ENCODE results near the gene CSNK1G1. TPM values are rescaled to one million over a fixed set of nuclear protein-coding genes. Genes with fewer than 3 reads are reported as not detected.
"Not testable (repeated sequence)": the region's sequence is repeated elsewhere in the genome, so short reads cannot be mapped to it uniquely, and the experiment has no call there.

The CSNK1G1 gene
- polyA plus RNA-seq, 2 of the 4 experiments (the other 2 are of a cell fraction): 11.0 to 36.3 TPM

DNA sequence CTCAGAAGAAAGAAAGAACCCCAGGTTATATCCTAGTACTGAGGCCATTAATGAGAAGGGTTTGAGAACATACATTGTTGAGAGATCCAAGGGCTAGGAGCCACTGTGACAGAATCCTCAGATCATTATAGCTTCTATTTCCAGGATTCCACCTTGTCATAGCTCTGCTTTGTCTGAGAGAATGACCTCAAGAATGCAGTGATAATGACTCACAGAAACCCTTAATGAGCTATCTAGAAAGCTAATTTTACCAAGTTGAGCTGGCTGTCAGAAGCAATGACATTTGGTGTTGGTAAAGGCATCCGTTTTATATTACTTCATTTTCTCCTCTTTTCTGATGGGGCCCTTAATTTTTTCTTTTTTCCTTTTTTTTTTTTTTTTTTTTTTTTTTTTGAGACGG, 42.6 kb upstream of the CSNK1G1 start (continued):
- no peak for TF ChIP-seq E2F6 (IDR thresholded peaks at IDR 0.05; ENCODE audit: borderline replicate concordance, low read depth)
- no peak for TF ChIP-seq TFCP2L1 (CRISPR knock-in tag; IDR thresholded peaks at IDR 0.05)

DNA sequence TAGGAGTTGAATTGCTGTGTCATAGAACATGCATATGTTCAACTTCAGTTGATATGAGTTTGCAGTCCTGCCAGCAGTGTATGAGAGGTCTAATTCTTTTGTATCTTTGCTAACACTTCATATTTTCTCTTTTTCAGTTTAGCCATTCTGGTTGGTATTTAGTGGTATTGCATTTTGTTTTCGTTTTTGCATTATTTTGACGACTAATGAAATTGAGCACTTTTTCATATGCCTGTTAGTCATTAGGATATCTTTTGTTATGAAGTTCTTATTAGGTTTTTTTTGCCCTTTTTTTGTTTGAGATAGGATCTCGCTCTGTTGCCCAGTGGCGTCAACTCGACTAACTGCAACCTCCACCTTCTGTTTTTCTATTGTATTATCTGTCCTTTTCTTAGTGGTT, 40.8 kb upstream of the CSNK1G1 start:
- no peak for FAIRE-seq
- H3K27ac ChIP-seq: no peak overlapping the region
- TF ChIP-seq POLR2AphosphoS2 (conservative IDR thresholded peaks at IDR 0.05; ENCODE audit: low read length) (no peak), MAFK (IDR thresholded peaks at IDR 0.05; ENCODE audit: partially characterized antibody) (peak; percentile 60)
- WGBS (ENCODE audit: missing lambda C conversion rate): 78% methylated on average over 5 of the region's 5 CpGs
- no peaks in the 10 kb centered on the region for H3K4me1 ChIP-seq
- DNase-seq (ENCODE audit: low read depth in 1 of 2, low spot score in 1 of 2): no peak
- CTCF ChIA-PET: interaction anchor here (0.9 kb wide), 1 partner anchor 29 kb away, joined by 3 read pairs; no protein-coding TSS in a partner anchor
- no peak overlapping the region for H3K4me2 ChIP-seq
- POLR2A ChIA-PET: no interaction called here
- H3K9me3 ChIP-seq: no peaks in the 10 kb centered on the region
- no peak overlapping the region for H3K4me3 ChIP-seq
- ATAC-seq: no peak

DNA sequence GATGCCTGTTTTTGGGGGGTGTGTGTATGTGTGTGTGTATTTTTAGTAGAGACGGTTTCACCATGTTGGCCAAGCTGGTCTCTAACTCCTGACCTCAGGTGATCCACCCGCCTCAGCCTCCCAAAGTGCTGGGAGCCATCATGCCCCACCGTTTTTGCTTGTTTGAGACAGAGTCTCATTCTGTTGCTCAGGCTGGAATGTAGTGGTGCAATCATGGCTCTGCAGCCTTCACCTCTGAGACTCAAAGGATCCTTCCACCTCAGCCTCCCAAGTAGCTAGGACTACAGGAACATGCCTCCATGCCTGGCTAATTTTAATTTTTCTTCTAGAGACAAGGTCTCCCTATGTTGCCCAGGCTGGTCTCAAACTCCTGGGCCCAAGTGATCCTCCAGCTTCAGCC, 36.5 kb upstream of the CSNK1G1 start:
- H3K27ac ChIP-seq; POLR2A ChIA-PET; H3K4me2 ChIP-seq; ATAC-seq; FAIRE-seq; H3K9me3 ChIP-seq; H3K4me1 ChIP-seq; H3K4me3 ChIP-seq; DNase-seq (ENCODE audit: low read depth in 1 of 2, low spot score in 1 of 2): not testable (repeated sequence)
- WGBS (ENCODE audit: missing lambda C conversion rate): 92% methylated on average over 3 of the region's 3 CpGs
- CTCF ChIA-PET: interaction anchor here (1.2 kb wide), 1 partner anchor 261 kb away, joined by 3 read pairs; no protein-coding TSS in a partner anchor

DNA sequence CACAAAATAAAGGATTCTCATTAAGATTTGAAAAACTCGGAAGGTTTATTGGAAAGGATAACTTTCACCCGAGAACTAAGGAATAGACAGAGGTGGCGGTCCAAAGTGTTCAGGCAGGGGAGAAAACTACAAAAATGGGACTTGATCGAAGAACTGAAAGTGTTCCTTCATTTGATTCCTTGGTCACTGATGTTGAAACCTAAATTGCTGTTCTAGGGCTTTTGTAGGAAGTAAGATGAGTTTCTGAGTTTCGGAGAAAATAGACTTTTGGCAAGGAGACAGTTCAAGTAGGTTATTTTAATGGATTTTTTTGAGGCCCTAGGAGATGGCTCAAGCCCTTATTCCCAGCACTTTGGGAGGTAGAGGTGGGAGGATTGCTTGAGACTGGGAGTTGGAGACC, 33.1 kb upstream of the CSNK1G1 start:
- ChIA-PET CTCF (interaction anchor here (1.2 to 2.6 kb wide), 3 partner anchors 9 to 292 kb away, joined by 4 to 16 read pairs (median 7); no protein-coding TSS in a partner anchor), POLR2A (no interaction called here)
- peaks cover 5% of the 10 kb centered on the region; the same call in 2 of the 3 replicates for H3K9me3 ChIP-seq
- peak overlapping the region; percentile 72; the same call in 1 of the 3 replicates for H3K4me3 ChIP-seq
- WGBS (ENCODE audit: missing lambda C conversion rate): 95% methylated on average over 5 of the region's 5 CpGs
- H3K4me2 ChIP-seq: peak overlapping the region; percentile 75
- H3K27ac ChIP-seq: no peak overlapping the region
- no peak for FAIRE-seq
- TF ChIP-seq ESRRA (IDR thresholded peaks at IDR 0.05; ENCODE audit: borderline replicate concordance, low read length) (no peak), JUNB (IDR thresholded peaks at IDR 0.05) (no peak), POLR2AphosphoS2 (conservative IDR thresholded peaks at IDR 0.05; ENCODE audit: low read length) (no peak)
- TF ChIP-seq, protein P1, sequence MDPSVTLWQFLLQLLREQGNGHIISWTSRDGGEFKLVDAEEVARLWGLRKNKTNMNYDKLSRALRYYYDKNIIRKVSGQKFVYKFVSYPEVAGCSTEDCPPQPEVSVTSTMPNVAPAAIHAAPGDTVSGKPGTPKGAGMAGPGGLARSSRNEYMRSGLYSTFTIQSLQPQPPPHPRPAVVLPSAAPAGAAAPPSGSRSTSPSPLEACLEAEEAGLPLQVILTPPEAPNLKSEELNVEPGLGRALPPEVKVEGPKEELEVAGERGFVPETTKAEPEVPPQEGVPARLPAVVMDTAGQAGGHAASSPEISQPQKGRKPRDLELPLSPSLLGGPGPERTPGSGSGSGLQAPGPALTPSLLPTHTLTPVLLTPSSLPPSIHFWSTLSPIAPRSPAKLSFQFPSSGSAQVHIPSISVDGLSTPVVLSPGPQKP (IDR thresholded peaks at IDR 0.05; ENCODE audit: low read depth, low read length): no peak
- ATAC-seq: no peak
- DNase-seq (ENCODE audit: low read depth in 1 of 2, low spot score in 1 of 2): no peak
- H3K4me1 ChIP-seq: peaks cover 9% of the 10 kb centered on the region

- WGBS (ENCODE audit: missing lambda C conversion rate): 2% methylated on average over 35 of the region's 35 CpGs
- DNase-seq (ENCODE audit: low read depth in 1 of 2, low spot score in 1 of 2) (peak; percentile 98 to 100), FAIRE-seq (peak; percentile 99), ATAC-seq (peak; percentile 100)
- Histone ChIP-seq H3K9me3 (peaks cover 5% of the 10 kb centered on the region; the same call in 2 of the 3 replicates), H3K27ac (peak within 1 kb of the TSS; percentile 83 to 87), H3K4me3 (peak within 1 kb of the TSS; percentile 72), H3K4me2 (peak within 1 kb of the TSS; percentile 75), H3K4me1 (peaks cover 9% of the 10 kb centered on the region)
- ChIA-PET POLR2A (interaction anchor here (0.5 to 1.5 kb wide), 23 partner anchors 8 to 798 kb away, joined by 3 to 12 read pairs (median 5); partner anchors contain the start of genes CIAO2A, CLPX, CSNK1G1 and PPIB), CTCF (interaction anchor here (0.5 to 2.6 kb wide), 18 partner anchors 10 to 294 kb away, joined by 3 to 16 read pairs (median 4); partner anchors contain the start of gene CSNK1G1)
- TF ChIP-seq CBX2 (IDR thresholded peaks at IDR 0.05; ENCODE audit: borderline replicate concordance, low read depth) (no peak), NR3C1 (IDR thresholded peaks at IDR 0.05) (no peak), RNF2 (IDR thresholded peaks at IDR 0.05; ENCODE audit: borderline replicate concordance, low read depth) (no peak), EHF (CRISPR knock-in tag; IDR thresholded peaks at IDR 0.05) (no peak), ZNF302 (CRISPR knock-in tag; IDR thresholded peaks at IDR 0.05) (no peak), ZFP36 (IDR thresholded peaks at IDR 0.05; ENCODE audit: borderline replicate concordance, partially characterized antibody) (no peak), CBX8 (IDR thresholded peaks at IDR 0.05) (no peak), POLR2A (IDR thresholded peaks at IDR 0.05; ENCODE audit: low read length) (peak; percentile 92), ATOH8 (CRISPR knock-in tag; IDR thresholded peaks at IDR 0.05; ENCODE audit: low read depth) (no peak), ZC3H11A (IDR thresholded peaks at IDR 0.05) (peak; percentile 57; the same call in 1 of the 2 replicates), FOSB (CRISPR knock-in tag; IDR thresholded peaks at IDR 0.05) (no peak), MAZ (IDR thresholded peaks at IDR 0.05; ENCODE audit: borderline replicate concordance, low read depth, low read length) (peak; percentile 92; the same call in 1 of the 2 replicates), RAD21 (conservative IDR thresholded peaks at IDR 0.05 in 1 of 2, IDR thresholded peaks at IDR 0.05 in 1 of 2) (peak; percentile 37 to 53; a peak in 3 of 5 replicates), EHMT2 (IDR thresholded peaks at IDR 0.05; ENCODE audit: low read depth) (no peak), RFX5 (IDR thresholded peaks at IDR 0.05) (peak; percentile 80), KDM5A (IDR thresholded peaks at IDR 0.05) (peak; percentile 97), KDM1A (IDR thresholded peaks at IDR 0.05; ENCODE audit: low read depth) (no peak), FOSL2 (IDR thresholded peaks at IDR 0.05) (no peak), FOSL2 (CRISPR knock-in tag; IDR thresholded peaks at IDR 0.05) (peak; percentile 50), HEYL (CRISPR knock-in tag; IDR thresholded peaks at IDR 0.05) (no peak), EP300 (IDR thresholded peaks at IDR 0.05) (0 out of 5 replicates have a peak, but pooled peaks of 1 of the 2 experiments have one; percentile 23)
Measured at GRCh38 chr15:64387562-64388168, 31.7 kb upstream of the CSNK1G1 start, which contains the start of gene TRIP4. TRIP4 (plus strand) TSS chr15:64387836; CDS start chr15:64387864, 28 bp downstream.

Data from A549 (cell line).